OCI-LY3 (cell line): ENCODE measurements around the gene IQGAP2.

ENCODE experiments used
- H2AFZ ChIP-seq: fragments of 200-600, 300-600 bp; shearing (Covaris generic); 2 replicates; pipeline ENCODE4 v1.6.0; 2014; ENCODE audit warnings: antibody characterized with exemption, low read depth, low read length
- H3K27ac ChIP-seq: fragments of 200-600, 300-600 bp; sonication (generic); 2 replicates; pipeline ENCODE4 v1.5.1; 2014; ENCODE audit warnings: mild to moderate bottlenecking, low read length, moderate library complexity, mixed read lengths
- H3K27me3 ChIP-seq: fragments of 200-600, 300-600 bp; sonication (generic); 2 replicates; pipeline ENCODE4 v1.6.1; 2014; ENCODE audit warnings: low read depth, low read length, mixed read lengths
- H3K36me3 ChIP-seq: fragments of 200-600, 300-600 bp; sonication (generic); replicated peaks from 2 replicates; pipeline ENCODE3; 2014; ENCODE audit warnings: low read depth, low read length, mixed read lengths
- H3K4me1 ChIP-seq: fragments of 300-600, 200-600 bp; sonication (generic); 2 replicates; pipeline ENCODE4 v1.6.1; 2014; ENCODE audit warnings: low read length, mixed read lengths
- H3K4me2 ChIP-seq: fragments of 200-600, 300-600 bp; sonication (generic); 2 replicates; pipeline ENCODE4 v1.6.1; 2014; ENCODE audit warnings: low read length, mixed read lengths
- H3K4me3 ChIP-seq: fragments of 300-600, 200-600 bp; sonication (generic); 2 replicates; pipeline ENCODE4 v1.5.1; 2014; ENCODE audit warnings: antibody characterized with exemption, mild to moderate bottlenecking, low read length, moderate library complexity
- H3K79me2 ChIP-seq: fragments of 300-600, 200-600 bp; shearing (Covaris generic); 2 replicates; pipeline ENCODE4 v1.6.1; 2014; ENCODE audit warnings: mild to moderate bottlenecking, low read length, mixed read lengths
- H3K9ac ChIP-seq: fragments of 300-600, 200-600 bp; shearing (Covaris generic); 2 replicates; pipeline ENCODE4 v1.6.0; 2014; ENCODE audit warnings: mild to moderate bottlenecking, low read length, moderate library complexity
- H3K9me3 ChIP-seq: fragments of 200-600, 300-600 bp; shearing (Covaris generic); 2 replicates; pipeline ENCODE4 v1.6.1; 2014; ENCODE audit warnings: low read length, mixed read lengths; ENCODE audit not compliant: insufficient read depth
- H4K20me1 ChIP-seq: fragments of 200-600, 300-600 bp; sonication (generic); 2 replicates; pipeline ENCODE4 v1.6.1; 2016; ENCODE audit warnings: low read length, mixed read lengths; ENCODE audit not compliant: insufficient read depth
- CTCF ChIP-seq: fragments of 200-600, 300-600 bp; sonication (generic); IDR thresholded peaks from 2 replicates; pipeline ENCODE4 v1.5.1; 2014; ENCODE audit warnings: antibody characterized with exemption, low read length, low read depth
- EZH2phosphoT487 ChIP-seq: fragments of 200-600 bp; shearing (Covaris generic); IDR thresholded peaks from 2 replicates; pipeline ENCODE4 v1.6.1; 2018; ENCODE audit warnings: antibody characterized with exemption, mixed run types, low read depth

IQGAP2 gene

GRCh38 chr5:76483433-76483832 is 80.3 kb downstream of the IQGAP2 start:
- TF ChIP-seq CTCF, result 0 out of 2 replicates have a peak, but pooled peaks have one; percentile 3
- no peak for TF ChIP-seq EZH2phosphoT487
- no peak overlapping the region for H3K4me2 ChIP-seq
- no peak overlapping the region for H3K9ac ChIP-seq
- H3K36me3 ChIP-seq, result no peaks in the 10 kb centered on the region
- no peak overlapping the region for H3K4me3 ChIP-seq
- H3K9me3 ChIP-seq, result no peaks in the 10 kb centered on the region
- no peaks in the 10 kb centered on the region for H4K20me1 ChIP-seq
- H2AFZ ChIP-seq, result no peak overlapping the region
- no peak overlapping the region for H3K27ac ChIP-seq
- no peaks in the 10 kb centered on the region for H3K79me2 ChIP-seq
- H3K4me1 ChIP-seq, result no peaks in the 10 kb centered on the region
- H3K27me3 ChIP-seq, result no peaks in the 10 kb centered on the region

GRCh38 chr5:76483881-76484280 is 80.8 kb downstream of the IQGAP2 start:
- H3K9ac ChIP-seq, result no peak overlapping the region
- no peak overlapping the region for H3K27ac ChIP-seq
- H2AFZ ChIP-seq, result no peak overlapping the region
- no peaks in the 10 kb centered on the region for H3K36me3 ChIP-seq
- no peaks in the 10 kb centered on the region for H3K4me1 ChIP-seq
- H3K4me2 ChIP-seq, result no peak overlapping the region
- TF ChIP-seq CTCF, result no peak
- no peak for TF ChIP-seq EZH2phosphoT487
- no peaks in the 10 kb centered on the region for H3K27me3 ChIP-seq
- no peaks in the 10 kb centered on the region for H3K79me2 ChIP-seq
- no peak overlapping the region for H3K4me3 ChIP-seq
- no peaks in the 10 kb centered on the region for H4K20me1 ChIP-seq
- no peaks in the 10 kb centered on the region for H3K9me3 ChIP-seq

- Histone ChIP-seq H3K4me1 (no peaks in the 10 kb centered on the region), H3K4me3 (no peak overlapping the region), H3K9me3 (no peaks in the 10 kb centered on the region), H3K79me2 (no peaks in the 10 kb centered on the region), H3K9ac (no peak overlapping the region), H3K27me3 (no peaks in the 10 kb centered on the region), H3K4me2 (no peak overlapping the region), H3K36me3 (no peaks in the 10 kb centered on the region), H3K27ac (no peak overlapping the region), H4K20me1 (no peaks in the 10 kb centered on the region), H2AFZ (no peak overlapping the region)
- TF ChIP-seq EZH2phosphoT487 (no peak), CTCF (no peak)
Observed at GRCh38 chr5:76485511-76485910, 82.4 kb downstream of the IQGAP2 start.

- no peak overlapping the region for H3K4me3 ChIP-seq
- no peaks in the 10 kb centered on the region for H4K20me1 ChIP-seq
- H3K36me3 ChIP-seq, result no peaks in the 10 kb centered on the region
- no peaks in the 10 kb centered on the region for H3K9me3 ChIP-seq
- H3K27ac ChIP-seq, result no peak overlapping the region
- no peak overlapping the region for H3K4me2 ChIP-seq
- H3K27me3 ChIP-seq, result no peaks in the 10 kb centered on the region
- H2AFZ ChIP-seq, result no peak overlapping the region
- H3K79me2 ChIP-seq, result no peaks in the 10 kb centered on the region
- no peak overlapping the region for H3K9ac ChIP-seq
- H3K4me1 ChIP-seq, result no peaks in the 10 kb centered on the region
- TF ChIP-seq EZH2phosphoT487, result no peak
- TF ChIP-seq CTCF, result no peak
Observed at GRCh38 chr5:76487386-76487785, 84.3 kb downstream of the IQGAP2 start.
